GM12872 (cell line): Measurements from ENCODE around the gene CACNA1E.

ENCODE experiments used
- TF ChIP-seq, protein P1 (sequence below): IDR thresholded peaks from 3 replicates; pipeline ENCODE4 v1.5.1; 2011; ENCODE audit warnings: low read depth, mild to moderate bottlenecking, low read length, moderate library complexity; ENCODE audit not compliant: insufficient read depth

Gene CACNA1E

GRCh38 chr1:181485287-181486097 lies 2.2 kb downstream of the CACNA1E start:
- TF ChIP-seq, protein P1, sequence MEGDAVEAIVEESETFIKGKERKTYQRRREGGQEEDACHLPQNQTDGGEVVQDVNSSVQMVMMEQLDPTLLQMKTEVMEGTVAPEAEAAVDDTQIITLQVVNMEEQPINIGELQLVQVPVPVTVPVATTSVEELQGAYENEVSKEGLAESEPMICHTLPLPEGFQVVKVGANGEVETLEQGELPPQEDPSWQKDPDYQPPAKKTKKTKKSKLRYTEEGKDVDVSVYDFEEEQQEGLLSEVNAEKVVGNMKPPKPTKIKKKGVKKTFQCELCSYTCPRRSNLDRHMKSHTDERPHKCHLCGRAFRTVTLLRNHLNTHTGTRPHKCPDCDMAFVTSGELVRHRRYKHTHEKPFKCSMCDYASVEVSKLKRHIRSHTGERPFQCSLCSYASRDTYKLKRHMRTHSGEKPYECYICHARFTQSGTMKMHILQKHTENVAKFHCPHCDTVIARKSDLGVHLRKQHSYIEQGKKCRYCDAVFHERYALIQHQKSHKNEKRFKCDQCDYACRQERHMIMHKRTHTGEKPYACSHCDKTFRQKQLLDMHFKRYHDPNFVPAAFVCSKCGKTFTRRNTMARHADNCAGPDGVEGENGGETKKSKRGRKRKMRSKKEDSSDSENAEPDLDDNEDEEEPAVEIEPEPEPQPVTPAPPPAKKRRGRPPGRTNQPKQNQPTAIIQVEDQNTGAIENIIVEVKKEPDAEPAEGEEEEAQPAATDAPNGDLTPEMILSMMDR = no peak

- TF ChIP-seq, protein P1 = no peak
Observed at GRCh38 chr1:181486098-181486420, 2.7 kb downstream of the CACNA1E start.

GRCh38 chr1:181488866-181489265 lies 5.5 kb downstream of the CACNA1E start:
- TF ChIP-seq, protein P1 = no peak

GRCh38 chr1:181490276-181490675 lies 7.0 kb downstream of the CACNA1E start:
- TF ChIP-seq, protein P1 = no peak

DNA sequence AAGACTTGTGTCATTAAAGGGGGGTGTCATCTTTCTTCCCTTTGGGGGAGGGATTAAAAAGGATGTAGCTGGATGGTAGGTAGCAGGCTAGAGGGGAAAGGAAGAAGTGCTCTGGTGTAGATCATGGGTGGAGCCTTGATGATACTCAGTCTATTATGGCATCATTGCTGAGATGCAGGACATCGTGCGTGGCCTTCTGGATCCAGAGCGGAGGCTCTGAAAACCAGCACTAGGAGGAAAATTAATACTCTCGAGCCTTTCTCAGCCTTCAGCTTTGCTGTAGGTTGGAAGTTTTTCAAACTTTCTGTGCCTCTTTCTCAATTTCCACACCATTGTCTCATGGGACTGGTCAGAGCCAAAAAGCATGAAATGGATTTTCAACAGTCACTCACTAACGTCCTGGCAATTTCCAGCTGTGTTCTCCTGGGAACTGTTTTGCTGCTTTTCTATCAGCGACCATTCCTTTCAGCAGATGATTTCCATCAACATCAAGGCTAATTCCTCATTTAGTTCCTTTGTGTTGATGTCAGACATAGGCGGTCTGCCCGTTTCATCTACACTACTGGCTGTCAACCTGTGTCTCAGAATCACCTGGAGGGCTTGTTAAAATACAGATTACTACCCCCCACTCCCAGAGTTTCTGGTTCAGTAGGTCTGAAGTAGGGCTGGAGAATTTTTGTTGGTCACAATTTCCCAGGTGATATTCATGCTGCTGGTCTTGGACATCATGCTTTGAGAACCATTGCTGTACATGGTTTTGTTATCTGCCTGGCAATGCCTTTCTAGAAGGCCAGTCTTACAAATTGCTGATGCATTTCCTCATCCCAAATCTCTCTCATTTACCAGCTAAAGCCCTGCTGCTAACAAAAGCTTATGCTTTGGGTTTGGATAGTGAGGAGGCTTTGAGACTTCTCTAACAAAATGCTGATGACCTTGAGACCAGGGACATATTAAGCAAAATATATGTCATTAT lies 7.7 kb downstream of the CACNA1E start:
- TF ChIP-seq, protein P1 = no peak

DNA sequence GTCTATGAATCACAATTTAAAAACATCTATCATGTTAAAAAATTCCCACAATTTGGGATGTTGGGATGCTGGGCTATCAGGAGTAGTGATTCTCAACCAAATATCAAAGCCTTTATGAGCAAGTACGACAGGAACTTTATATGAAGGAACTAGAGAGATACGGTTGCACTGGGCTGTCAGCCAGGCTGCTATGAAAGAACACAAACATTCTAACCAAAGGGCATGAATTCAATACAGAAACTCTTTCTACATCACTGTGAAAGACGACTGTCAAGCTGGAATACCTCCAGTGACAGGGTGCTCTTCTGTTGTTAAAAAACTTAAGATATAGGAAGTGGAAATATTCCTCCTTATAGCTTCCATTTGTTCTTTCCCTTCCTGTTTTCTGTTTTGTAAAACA lies 9.8 kb downstream of the CACNA1E start:
- TF ChIP-seq, protein P1 = no peak

DNA sequence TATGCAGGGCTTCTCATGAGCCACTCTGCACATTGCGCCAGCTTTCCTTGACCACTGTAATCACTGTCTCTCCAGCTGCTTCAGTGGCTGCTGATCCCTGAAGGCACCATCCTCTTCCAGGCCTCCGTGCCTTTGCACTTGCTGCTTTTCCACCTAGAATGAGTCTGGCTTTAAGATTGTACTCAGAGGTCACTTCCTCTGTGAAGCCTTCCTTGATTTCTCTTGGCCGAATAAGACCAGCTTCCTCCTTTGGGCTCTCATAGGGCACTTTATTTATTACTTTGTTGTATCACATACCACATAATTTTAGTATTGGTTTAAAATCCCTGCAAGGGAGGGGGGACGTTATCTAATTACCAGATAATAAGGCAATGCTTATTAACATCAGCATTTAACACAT lies 10.6 kb downstream of the CACNA1E start:
- TF ChIP-seq, protein P1 = no peak
